Lung microvascular endothelial cell (primary cell): ENCODE measurements around the gene CCDC91. TPM values are rescaled to one million over a fixed set of nuclear protein-coding genes. Genes with fewer than 3 reads are reported as not detected.
A peak's percentile ranks its signal among the peaks of the same experiment; 100 is the strongest.
"Not testable (repeated sequence)": the region's sequence is repeated elsewhere in the genome, so short reads cannot be mapped to it uniquely, and the experiment has no call there.

Experiments
- DNase-seq, 2 donors: peaks; one replicate each; pipeline versions ENCODE4 v3.0.0 to v3.0.0-alpha.2; 2010; ENCODE audit warnings: low read depth in 2 of 2
- total RNA-seq: library from RNA; depleted of rRNA; stranded (reverse); fragments of >200 nt; gene quantifications from 2 replicates; pipeline ENCODE4 v1.2.1, GENCODE V29; 2014

The CCDC91 gene
- total RNA-seq, 1 donor from 2014 or later = 6.3 TPM

GRCh38 chr12:28180786-28181185 lies 9.5 kb upstream of the CCDC91 start:
- no peak for DNase-seq

GRCh38 chr12:28184375-28184774 lies 5.9 kb upstream of the CCDC91 start:
- DNase-seq = no peak

- DNase-seq = no peak
Measured at GRCh38 chr12:28186500-28186899, 3.8 kb upstream of the CCDC91 start.

GRCh38 chr12:28189784-28190320 lies 404 bp upstream of the CCDC91 start:
- peak; percentile 2 to 9 for DNase-seq

- peak; percentile 15 to 61 for DNase-seq
Measured at GRCh38 chr12:28191051-28192048, 1.1 kb downstream of the CCDC91 start.

- no peak for DNase-seq
Measured at GRCh38 chr12:28192125-28192524, 1.9 kb downstream of the CCDC91 start.

GRCh38 chr12:28194621-28195020 lies 4.4 kb downstream of the CCDC91 start:
- not testable (repeated sequence) for DNase-seq

GRCh38 chr12:28201136-28201535 lies 10.9 kb downstream of the CCDC91 start:
- DNase-seq = not testable (repeated sequence)

GRCh38 chr12:28202374-28203130 lies 12.3 kb downstream of the CCDC91 start:
- no peak for DNase-seq

GRCh38 chr12:28209782-28210181 lies 19.5 kb downstream of the CCDC91 start:
- no peak for DNase-seq

- no peak for DNase-seq
Measured at GRCh38 chr12:28212182-28212581, 21.9 kb downstream of the CCDC91 start.

GRCh38 chr12:28215021-28215420 lies 24.8 kb downstream of the CCDC91 start:
- DNase-seq = no peak

GRCh38 chr12:28216016-28216415 lies 25.8 kb downstream of the CCDC91 start:
- no peak for DNase-seq

GRCh38 chr12:28217805-28218204 lies 27.5 kb downstream of the CCDC91 start:
- DNase-seq = no peak

- no peak for DNase-seq
Measured at GRCh38 chr12:28218875-28219274, 28.6 kb downstream of the CCDC91 start.

- DNase-seq = no peak
Measured at GRCh38 chr12:28219827-28220226, 29.6 kb downstream of the CCDC91 start.

- no peak for DNase-seq
Measured at GRCh38 chr12:28222081-28222700, 31.9 kb downstream of the CCDC91 start.

- DNase-seq = no peak
Measured at GRCh38 chr12:28223025-28223554, 32.8 kb downstream of the CCDC91 start.

- DNase-seq = no peak
Measured at GRCh38 chr12:28223858-28224257, 33.6 kb downstream of the CCDC91 start.

GRCh38 chr12:28226705-28227104 lies 36.4 kb downstream of the CCDC91 start:
- DNase-seq = no peak

GRCh38 chr12:28227251-28227650 lies 37.0 kb downstream of the CCDC91 start:
- no peak for DNase-seq
